ENCODE measurements around the gene FTMT. TPM values are rescaled to one million over a fixed set of nuclear protein-coding genes. Genes with fewer than 3 reads are reported as not detected.

The FTMT gene
- total RNA-seq, 6 experiments from 2014 or later: not detected

- Histone ChIP-seq H3K27me3 (no peaks in the 10 kb centered on the region), H3K4me3 (no peak overlapping the region), H3K27ac (no peak overlapping the region), H3K9me3 (no peaks in the 10 kb centered on the region), H3K4me1 (no peaks in the 10 kb centered on the region), H3K36me3 (no peaks in the 10 kb centered on the region)
- TF ChIP-seq POLR2A (IDR thresholded peaks at IDR 0.05) (no peak), CTCF (IDR thresholded peaks at IDR 0.05) (no peak)
- ATAC-seq (no peak), DNase-seq (no peak)
- intact Hi-C loops (cut with DNase I): no loop called here
These were observed 47.7 kb downstream of the FTMT start for GRCh38 chr5:121899346-121899745.

Other genes with a start within 250 kb of the FTMT start
- 1 to 10 TPM; 3.2 to 9.5 (median 6.1) TPM for gene SRFBP1, start 110.1 kb downstream of the FTMT start, total RNA-seq
- gene LOX, start 226.4 kb downstream of the FTMT start, total RNA-seq: 10 to 100 TPM in 1 of 6 experiments, 1 to 10 TPM in 4, under 1 TPM in 1; 0.97 to 11.8 (median 2.2) TPM